K562 (cell line): Measurements from ENCODE around the gene HNRNPK. TPM values are rescaled to one million over a fixed set of nuclear protein-coding genes. Genes with fewer than 3 reads are reported as not detected.
A peak's percentile ranks its signal among the peaks of the same experiment; 100 is the strongest.

Experiments used
- CREM ChIP-seq: IDR thresholded peaks from 2 replicates; pipeline ENCODE4 v1.6.1; 2014; ENCODE audit warnings: antibody characterized with exemption, low read depth
- E2F3 ChIP-seq: fragments of 250-450 bp; sonication (Bioruptor Pico); IDR thresholded peaks from 2 replicates; pipeline ENCODE4 v1.4.0; 2020; ENCODE audit warnings: mild to moderate bottlenecking
- KAT8 ChIP-seq: fragments of 450-650 bp; IDR thresholded peaks from 2 replicates; pipeline ENCODE4 v1.6.1; 2016; ENCODE audit warnings: low read depth, mild to moderate bottlenecking
- KLF13 ChIP-seq: fragments of 450-650 bp; IDR thresholded peaks from 2 replicates; pipeline ENCODE4 v1.6.1; 2016; ENCODE audit warnings: missing genetic modification characterization, low read depth, mild to moderate bottlenecking, missing compliant biosample characterization, moderate library complexity, borderline replicate concordance
- SPI1 ChIP-seq: IDR thresholded peaks from 2 replicates; pipeline ENCODE4 v1.6.1; 2011; ENCODE audit warnings: low read depth, low read length, control low read depth, borderline replicate concordance
- TFAM ChIP-seq: fragments of 250-450 bp; sonication (Bioruptor Pico); conservative IDR thresholded peaks from 2 replicates; pipeline ENCODE4 v1.5.0; 2021; ENCODE audit warnings: mild to moderate bottlenecking, moderate library complexity
- ZNF778 ChIP-seq: fragments of 450-650 bp; formaldehyde crosslinking; IDR thresholded peaks from 2 replicates; pipeline ENCODE4 v1.4.0; 2020; ENCODE audit warnings: mild to moderate bottlenecking, moderate library complexity
- polyA plus RNA-seq, 8 experiments: library from polyadenylated mRNA; depleted of rRNA in 4 of 8; stranded (reverse) in 5 of 8; unstranded in 3 of 8; fragments of >200 nt; fragmentation: Nextera tagmentation in 2 of 8; fragmentation: Illumina TruSeq in 1 of 8; extraction: Ambion mirVana in 2 of 8; extraction: Trizol in 1 of 8; gene quantifications; 2 replicates each; pipeline versions ENCODE4 v1.2.1 to v1.2.3, GENCODE V29; 2011 to 2014; ENCODE audit warnings: inconsistent platforms in 1 of 8, missing spikeins in 1 of 8
- total RNA-seq, 7 experiments: library from RNA; depleted of rRNA in 6 of 7; stranded (reverse); fragments of >200 nt in 6 of 7; fragmentation: Illumina TruSeq in 2 of 7; extraction: Trizol in 2 of 7; gene quantifications; 2 replicates each; pipeline versions ENCODE4 v1.2.1 to v1.2.3, GENCODE V29; 2011 to 2021; ENCODE audit warnings: low replicate concordance in 1 of 7
- TF ChIP-seq, protein P1 (sequence below): fragments of 250-450 bp; sonication (Bioruptor Pico); IDR thresholded peaks from 2 replicates; pipeline ENCODE4 v1.4.0; 2020
- TF ChIP-seq, protein P2 (sequence below): fragments of 450-650 bp; IDR thresholded peaks from 2 replicates; pipeline ENCODE4 v1.7.1; 2018; ENCODE audit warnings: mild to moderate bottlenecking, low read depth; ENCODE audit not compliant: partially characterized antibody
- TF ChIP-seq, protein P3 (sequence below): fragments of 250-450 bp; sonication (Bioruptor Pico); IDR thresholded peaks from 2 replicates; pipeline ENCODE4 v1.5.1; 2021; ENCODE audit warnings: mild to moderate bottlenecking
- TF ChIP-seq, protein P4 (sequence below): fragments of 450-650 bp; IDR thresholded peaks from 2 replicates; pipeline ENCODE4 v1.6.1; 2014; ENCODE audit warnings: low read depth, mild to moderate bottlenecking, moderate library complexity, borderline replicate concordance
- TF ChIP-seq, protein P5 (sequence below): fragments of 450-650 bp; IDR thresholded peaks from one replicate; pipeline ENCODE4 v1.6.1; 2018; ENCODE audit warnings: mild to moderate bottlenecking, moderate library complexity; ENCODE audit not compliant: partially characterized antibody

Gene HNRNPK
- total and polyA plus RNA-seq, 9 of the 15 experiments (the other 6 are each of a cell fraction or from before 2014, with no cell fraction given), result 224 to 883 (median 618) TPM

DNA sequence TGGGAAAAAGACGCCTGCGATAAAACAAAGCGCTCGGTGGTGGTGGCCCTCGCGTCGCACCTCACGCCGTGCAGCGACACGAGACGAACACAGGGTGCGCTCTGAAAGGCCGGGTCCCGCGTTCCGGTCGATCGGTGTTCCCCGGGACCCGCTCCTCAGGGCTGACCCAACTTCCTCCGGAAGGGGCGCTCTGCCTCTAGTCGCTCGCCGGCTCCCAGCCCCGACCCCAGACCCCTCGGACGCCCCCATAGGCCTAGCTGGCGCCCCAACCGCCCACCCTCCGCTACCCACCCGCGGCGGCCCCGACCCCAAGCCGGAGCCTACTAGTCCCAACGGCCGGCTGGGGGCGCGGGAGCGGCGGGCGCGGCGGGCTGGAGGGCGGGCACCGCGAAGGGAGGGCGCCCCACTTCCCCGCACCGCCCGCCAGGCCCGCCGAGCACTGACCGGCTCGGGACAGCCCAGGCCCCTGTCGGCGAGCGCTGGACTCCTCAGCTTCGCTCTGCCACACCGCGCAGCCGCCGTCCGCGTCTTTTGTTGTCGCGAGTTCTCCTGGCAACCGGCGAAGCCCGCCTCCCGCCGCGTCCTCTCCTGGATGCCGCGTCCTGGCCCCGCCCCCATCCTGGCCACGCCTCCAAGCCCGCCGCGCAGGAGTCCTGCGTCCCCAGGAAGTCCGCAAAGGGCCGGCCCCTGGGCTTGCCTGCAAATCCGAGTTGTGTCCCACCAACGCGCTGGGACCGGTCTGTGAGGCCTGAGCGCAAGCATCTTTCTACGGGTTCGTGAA lies 58.9 kb downstream of the HNRNPK start, which contains the start of gene KIF27 (continued):
- TF ChIP-seq KLF13, result no peak
- TF ChIP-seq, protein P1, sequence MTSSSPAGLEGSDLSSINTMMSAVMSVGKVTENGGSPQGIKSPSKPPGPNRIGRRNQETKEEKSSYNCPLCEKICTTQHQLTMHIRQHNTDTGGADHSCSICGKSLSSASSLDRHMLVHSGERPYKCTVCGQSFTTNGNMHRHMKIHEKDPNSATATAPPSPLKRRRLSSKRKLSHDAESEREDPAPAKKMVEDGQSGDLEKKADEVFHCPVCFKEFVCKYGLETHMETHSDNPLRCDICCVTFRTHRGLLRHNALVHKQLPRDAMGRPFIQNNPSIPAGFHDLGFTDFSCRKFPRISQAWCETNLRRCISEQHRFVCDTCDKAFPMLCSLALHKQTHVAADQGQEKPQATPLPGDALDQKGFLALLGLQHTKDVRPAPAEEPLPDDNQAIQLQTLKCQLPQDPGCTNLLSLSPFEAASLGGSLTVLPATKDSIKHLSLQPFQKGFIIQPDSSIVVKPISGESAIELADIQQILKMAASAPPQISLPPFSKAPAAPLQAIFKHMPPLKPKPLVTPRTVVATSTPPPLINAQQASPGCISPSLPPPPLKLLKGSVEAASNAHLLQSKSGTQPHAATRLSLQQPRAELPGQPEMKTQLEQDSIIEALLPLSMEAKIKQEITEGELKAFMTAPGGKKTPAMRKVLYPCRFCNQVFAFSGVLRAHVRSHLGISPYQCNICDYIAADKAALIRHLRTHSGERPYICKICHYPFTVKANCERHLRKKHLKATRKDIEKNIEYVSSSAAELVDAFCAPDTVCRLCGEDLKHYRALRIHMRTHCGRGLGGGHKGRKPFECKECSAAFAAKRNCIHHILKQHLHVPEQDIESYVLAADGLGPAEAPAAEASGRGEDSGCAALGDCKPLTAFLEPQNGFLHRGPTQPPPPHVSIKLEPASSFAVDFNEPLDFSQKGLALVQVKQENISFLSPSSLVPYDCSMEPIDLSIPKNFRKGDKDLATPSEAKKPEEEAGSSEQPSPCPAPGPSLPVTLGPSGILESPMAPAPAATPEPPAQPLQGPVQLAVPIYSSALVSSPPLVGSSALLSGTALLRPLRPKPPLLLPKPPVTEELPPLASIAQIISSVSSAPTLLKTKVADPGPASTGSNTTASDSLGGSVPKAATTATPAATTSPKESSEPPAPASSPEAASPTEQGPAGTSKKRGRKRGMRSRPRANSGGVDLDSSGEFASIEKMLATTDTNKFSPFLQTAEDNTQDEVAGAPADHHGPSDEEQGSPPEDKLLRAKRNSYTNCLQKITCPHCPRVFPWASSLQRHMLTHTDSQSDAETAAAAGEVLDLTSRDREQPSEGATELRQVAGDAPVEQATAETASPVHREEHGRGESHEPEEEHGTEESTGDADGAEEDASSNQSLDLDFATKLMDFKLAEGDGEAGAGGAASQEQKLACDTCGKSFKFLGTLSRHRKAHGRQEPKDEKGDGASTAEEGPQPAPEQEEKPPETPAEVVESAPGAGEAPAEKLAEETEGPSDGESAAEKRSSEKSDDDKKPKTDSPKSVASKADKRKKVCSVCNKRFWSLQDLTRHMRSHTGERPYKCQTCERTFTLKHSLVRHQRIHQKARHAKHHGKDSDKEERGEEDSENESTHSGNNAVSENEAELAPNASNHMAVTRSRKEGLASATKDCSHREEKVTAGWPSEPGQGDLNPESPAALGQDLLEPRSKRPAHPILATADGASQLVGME (CRISPR knock-in tag), result no peak
- TF ChIP-seq, protein P2, sequence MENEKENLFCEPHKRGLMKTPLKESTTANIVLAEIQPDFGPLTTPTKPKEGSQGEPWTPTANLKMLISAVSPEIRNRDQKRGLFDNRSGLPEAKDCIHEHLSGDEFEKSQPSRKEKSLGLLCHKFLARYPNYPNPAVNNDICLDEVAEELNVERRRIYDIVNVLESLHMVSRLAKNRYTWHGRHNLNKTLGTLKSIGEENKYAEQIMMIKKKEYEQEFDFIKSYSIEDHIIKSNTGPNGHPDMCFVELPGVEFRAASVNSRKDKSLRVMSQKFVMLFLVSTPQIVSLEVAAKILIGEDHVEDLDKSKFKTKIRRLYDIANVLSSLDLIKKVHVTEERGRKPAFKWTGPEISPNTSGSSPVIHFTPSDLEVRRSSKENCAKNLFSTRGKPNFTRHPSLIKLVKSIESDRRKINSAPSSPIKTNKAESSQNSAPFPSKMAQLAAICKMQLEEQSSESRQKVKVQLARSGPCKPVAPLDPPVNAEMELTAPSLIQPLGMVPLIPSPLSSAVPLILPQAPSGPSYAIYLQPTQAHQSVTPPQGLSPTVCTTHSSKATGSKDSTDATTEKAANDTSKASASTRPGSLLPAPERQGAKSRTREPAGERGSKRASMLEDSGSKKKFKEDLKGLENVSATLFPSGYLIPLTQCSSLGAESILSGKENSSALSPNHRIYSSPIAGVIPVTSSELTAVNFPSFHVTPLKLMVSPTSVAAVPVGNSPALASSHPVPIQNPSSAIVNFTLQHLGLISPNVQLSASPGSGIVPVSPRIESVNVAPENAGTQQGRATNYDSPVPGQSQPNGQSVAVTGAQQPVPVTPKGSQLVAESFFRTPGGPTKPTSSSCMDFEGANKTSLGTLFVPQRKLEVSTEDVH, result no peak
- no peak for TF ChIP-seq E2F3 (CRISPR knock-in tag)
- TF ChIP-seq, protein P3, sequence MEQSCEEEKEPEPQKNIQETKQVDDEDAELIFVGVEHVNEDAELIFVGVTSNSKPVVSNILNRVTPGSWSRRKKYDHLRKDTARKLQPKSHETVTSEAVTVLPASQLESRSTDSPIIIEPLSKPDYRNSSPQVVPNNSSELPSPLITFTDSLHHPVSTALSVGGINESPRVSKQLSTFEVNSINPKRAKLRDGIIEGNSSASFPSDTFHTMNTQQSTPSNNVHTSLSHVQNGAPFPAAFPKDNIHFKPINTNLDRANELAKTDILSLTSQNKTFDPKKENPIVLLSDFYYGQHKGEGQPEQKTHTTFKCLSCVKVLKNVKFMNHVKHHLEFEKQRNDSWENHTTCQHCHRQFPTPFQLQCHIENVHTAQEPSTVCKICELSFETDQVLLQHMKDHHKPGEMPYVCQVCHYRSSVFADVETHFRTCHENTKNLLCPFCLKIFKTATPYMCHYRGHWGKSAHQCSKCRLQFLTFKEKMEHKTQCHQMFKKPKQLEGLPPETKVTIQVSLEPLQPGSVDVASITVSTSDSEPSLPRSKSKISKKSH, result no peak
- no peak for TF ChIP-seq SPI1
- peak; percentile 75 for TF ChIP-seq CREM
- TF ChIP-seq, protein P4, sequence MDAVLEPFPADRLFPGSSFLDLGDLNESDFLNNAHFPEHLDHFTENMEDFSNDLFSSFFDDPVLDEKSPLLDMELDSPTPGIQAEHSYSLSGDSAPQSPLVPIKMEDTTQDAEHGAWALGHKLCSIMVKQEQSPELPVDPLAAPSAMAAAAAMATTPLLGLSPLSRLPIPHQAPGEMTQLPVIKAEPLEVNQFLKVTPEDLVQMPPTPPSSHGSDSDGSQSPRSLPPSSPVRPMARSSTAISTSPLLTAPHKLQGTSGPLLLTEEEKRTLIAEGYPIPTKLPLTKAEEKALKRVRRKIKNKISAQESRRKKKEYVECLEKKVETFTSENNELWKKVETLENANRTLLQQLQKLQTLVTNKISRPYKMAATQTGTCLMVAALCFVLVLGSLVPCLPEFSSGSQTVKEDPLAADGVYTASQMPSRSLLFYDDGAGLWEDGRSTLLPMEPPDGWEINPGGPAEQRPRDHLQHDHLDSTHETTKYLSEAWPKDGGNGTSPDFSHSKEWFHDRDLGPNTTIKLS, result no peak; the same call in 1 of the 2 replicates
- no peak for TF ChIP-seq TFAM
- no peak for TF ChIP-seq KAT8
- no peak for TF ChIP-seq ZNF778 (CRISPR knock-in tag)
- TF ChIP-seq, protein P5, sequence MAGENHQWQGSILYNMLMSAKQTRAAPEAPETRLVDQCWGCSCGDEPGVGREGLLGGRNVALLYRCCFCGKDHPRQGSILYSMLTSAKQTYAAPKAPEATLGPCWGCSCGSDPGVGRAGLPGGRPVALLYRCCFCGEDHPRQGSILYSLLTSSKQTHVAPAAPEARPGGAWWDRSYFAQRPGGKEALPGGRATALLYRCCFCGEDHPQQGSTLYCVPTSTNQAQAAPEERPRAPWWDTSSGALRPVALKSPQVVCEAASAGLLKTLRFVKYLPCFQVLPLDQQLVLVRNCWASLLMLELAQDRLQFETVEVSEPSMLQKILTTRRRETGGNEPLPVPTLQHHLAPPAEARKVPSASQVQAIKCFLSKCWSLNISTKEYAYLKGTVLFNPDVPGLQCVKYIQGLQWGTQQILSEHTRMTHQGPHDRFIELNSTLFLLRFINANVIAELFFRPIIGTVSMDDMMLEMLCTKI, result no peak
